DOHH2 (cell line): ENCODE results near the gene FAM149A.

Experiments used
- CTCF ChIP-seq: fragments of 200-600 bp; sonication (generic); IDR thresholded peaks from one replicate; pipeline ENCODE4 v1.5.1; 2014; ENCODE audit warnings: antibody characterized with exemption, mild to moderate bottlenecking, low read depth, low read length; ENCODE audit not compliant: poor library complexity, severe bottlenecking
- EZH2phosphoT487 ChIP-seq: fragments of 200-600 bp; sonication (generic); IDR thresholded peaks from 2 replicates; pipeline ENCODE4 v1.6.1; 2017; ENCODE audit warnings: borderline replicate concordance, mild to moderate bottlenecking, antibody characterized with exemption, low read length, moderate library complexity, mixed read lengths

GRCh38 chr4:186131935-186132334, 27.4 kb downstream of the FAM149A start:
- TF ChIP-seq CTCF, result no peak
- no peak for TF ChIP-seq EZH2phosphoT487
